Panc1 (cell line): ENCODE data around the gene RANBP1. TPM values are rescaled to one million over a fixed set of nuclear protein-coding genes. Genes with fewer than 3 reads are reported as not detected.

Experiments
- ATAC-seq: fragments of 200-7000 bp; cut with Tn5 transposase; 2 replicates; pipeline ENCODE4 v1.9.1; 2020; ENCODE audit warnings: mild to moderate bottlenecking, moderate library complexity
- BruUV-seq: library from RNA; stranded (reverse); fragments of 400-500 nt; replicated peaks from 2 replicates; lab custom pipeline; 2021; lab: Mats Ljungman, UMichigan
- CTCF ChIA-PET: fragments of 300-600 bp; sonication (Branson Sonifier 250); formaldehyde crosslinking; loops from one replicate; lab custom pipeline; 2022; ENCODE audit warnings: antibody characterized with exemption; lab: Charles Lee
- POLR2A ChIA-PET: fragments of 300-600 bp; sonication (Branson Sonifier 250); formaldehyde crosslinking; loops from one replicate; lab custom pipeline; 2022; ENCODE audit warnings: antibody characterized with exemption; lab: Charles Lee
- DNase-seq: peaks from one replicate; pipeline ENCODE4 v3.0.0-alpha.2; 2010; ENCODE audit warnings: low read depth, low spot score
- H3K27ac ChIP-seq: 2 replicates; pipeline ENCODE4 v1.5.1; 2011; ENCODE audit warnings: mild to moderate bottlenecking, low read length, inconsistent platforms
- H3K27me3 ChIP-seq: fragments of 200-500 bp; sonication (Bioruptor generic); 2 replicates; pipeline ENCODE4 v1.6.0; 2014; ENCODE audit warnings: low read length, inconsistent platforms; ENCODE audit not compliant: control insufficient read depth, insufficient read depth
- H3K36me3 ChIP-seq: fragments of 200-500 bp; sonication (Bioruptor generic); 2 replicates; pipeline ENCODE4 v1.5.1; 2014; ENCODE audit warnings: inconsistent platforms, mild to moderate bottlenecking, low read length, moderate library complexity; ENCODE audit not compliant: control insufficient read depth, insufficient read depth
- H3K4me1 ChIP-seq: 2 replicates; pipeline ENCODE4 v1.5.1; 2011; ENCODE audit warnings: inconsistent platforms, mild to moderate bottlenecking, low read length, moderate library complexity; ENCODE audit not compliant: control insufficient read depth, insufficient read depth
- H3K4me3 ChIP-seq, 2 experiments: 2 replicates each; pipeline ENCODE4 v1.5.1; 2011 to 2012; ENCODE audit warnings: low read depth in 2 of 2, low read length in 2 of 2, mild to moderate bottlenecking in 2 of 2, inconsistent platforms in 1 of 2, moderate library complexity in 1 of 2
- H3K9me3 ChIP-seq: fragments of 200-500 bp; sonication (Bioruptor generic); 2 replicates; pipeline ENCODE4 v1.5.1; 2014; ENCODE audit warnings: low read depth, mild to moderate bottlenecking, inconsistent platforms, low read length, moderate library complexity; ENCODE audit not compliant: control insufficient read depth, insufficient read depth
- CTCF ChIP-seq: fragments of 450-650 bp; IDR thresholded peaks from 2 replicates; pipeline ENCODE4 v1.5.1; 2017; ENCODE audit warnings: mild to moderate bottlenecking
- POLR2AphosphoS5 ChIP-seq: IDR thresholded peaks from 2 replicates; pipeline ENCODE4 v1.6.1; 2012; ENCODE audit warnings: mild to moderate bottlenecking, low read depth, low read length, moderate library complexity
- SIN3A ChIP-seq: IDR thresholded peaks from 2 replicates; pipeline ENCODE4 v1.6.1; 2012; ENCODE audit warnings: low read depth, mild to moderate bottlenecking, low read length, moderate library complexity, borderline replicate concordance; ENCODE audit not compliant: insufficient read depth
- TCF7L2 ChIP-seq: IDR thresholded peaks from 2 replicates; pipeline ENCODE4 v1.6.1; 2011; ENCODE audit warnings: mild to moderate bottlenecking, low read depth, low read length, inconsistent platforms
- in situ Hi-C: cut with HindIII; loops from 2 replicates; pipeline ENCODE4 v1.10.0; 2016; ENCODE audit warnings: low sequenced_read_pairs, low pct_unique_long_range_greater_than_20kb
- intact Hi-C: fragments of 100-400 bp; cut with micrococcal nuclease; formaldehyde crosslinking; loops from one replicate; pipeline ENCODE4 v1.10.0; 2022; ENCODE audit not compliant: unreplicated experiment
- total RNA-seq: library from RNA; stranded (reverse); gene quantifications from one replicate; pipeline ENCODE4 v1.2.1, GENCODE V29; 2021; ENCODE audit not compliant: unreplicated experiment
- TF ChIP-seq, protein P1 (sequence below), 2 experiments: IDR thresholded peaks; 2 replicates each; pipeline ENCODE4 v1.6.1; 2011 to 2012; ENCODE audit warnings: low read depth in 2 of 2, control low read depth in 1 of 2, low read length in 1 of 2, mild to moderate bottlenecking in 1 of 2, moderate library complexity in 1 of 2; ENCODE audit not compliant: insufficient read depth in 1 of 2

RANBP1 gene
- total RNA-seq, 1 experiment from 2014 or later = 232 TPM

- CTCF ChIA-PET = no interaction called here
- H3K36me3 ChIP-seq = peaks cover 13% of the 10 kb centered on the region
- 0 out of 2 replicates have a peak, but pooled peaks have one; percentile 20 for ATAC-seq
- in situ Hi-C loops = no loop called here
- BruUV-seq = no TSS peak
- TF ChIP-seq SIN3A (no peak), CTCF (no peak), POLR2AphosphoS5 (no peak), TCF7L2 (no peak)
- TF ChIP-seq, protein P1, sequence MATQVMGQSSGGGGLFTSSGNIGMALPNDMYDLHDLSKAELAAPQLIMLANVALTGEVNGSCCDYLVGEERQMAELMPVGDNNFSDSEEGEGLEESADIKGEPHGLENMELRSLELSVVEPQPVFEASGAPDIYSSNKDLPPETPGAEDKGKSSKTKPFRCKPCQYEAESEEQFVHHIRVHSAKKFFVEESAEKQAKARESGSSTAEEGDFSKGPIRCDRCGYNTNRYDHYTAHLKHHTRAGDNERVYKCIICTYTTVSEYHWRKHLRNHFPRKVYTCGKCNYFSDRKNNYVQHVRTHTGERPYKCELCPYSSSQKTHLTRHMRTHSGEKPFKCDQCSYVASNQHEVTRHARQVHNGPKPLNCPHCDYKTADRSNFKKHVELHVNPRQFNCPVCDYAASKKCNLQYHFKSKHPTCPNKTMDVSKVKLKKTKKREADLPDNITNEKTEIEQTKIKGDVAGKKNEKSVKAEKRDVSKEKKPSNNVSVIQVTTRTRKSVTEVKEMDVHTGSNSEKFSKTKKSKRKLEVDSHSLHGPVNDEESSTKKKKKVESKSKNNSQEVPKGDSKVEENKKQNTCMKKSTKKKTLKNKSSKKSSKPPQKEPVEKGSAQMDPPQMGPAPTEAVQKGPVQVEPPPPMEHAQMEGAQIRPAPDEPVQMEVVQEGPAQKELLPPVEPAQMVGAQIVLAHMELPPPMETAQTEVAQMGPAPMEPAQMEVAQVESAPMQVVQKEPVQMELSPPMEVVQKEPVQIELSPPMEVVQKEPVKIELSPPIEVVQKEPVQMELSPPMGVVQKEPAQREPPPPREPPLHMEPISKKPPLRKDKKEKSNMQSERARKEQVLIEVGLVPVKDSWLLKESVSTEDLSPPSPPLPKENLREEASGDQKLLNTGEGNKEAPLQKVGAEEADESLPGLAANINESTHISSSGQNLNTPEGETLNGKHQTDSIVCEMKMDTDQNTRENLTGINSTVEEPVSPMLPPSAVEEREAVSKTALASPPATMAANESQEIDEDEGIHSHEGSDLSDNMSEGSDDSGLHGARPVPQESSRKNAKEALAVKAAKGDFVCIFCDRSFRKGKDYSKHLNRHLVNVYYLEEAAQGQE (IDR thresholded peaks at IDR 0.05; ENCODE audit: insufficient read depth in 1 of 2, low read depth in 2 of 2, low read length in 1 of 2) = no peak
- H3K4me1 ChIP-seq = no peaks in the 10 kb centered on the region
- H3K9me3 ChIP-seq = no peaks in the 10 kb centered on the region
- no peak for DNase-seq
- intact Hi-C loops = no loop called here
- POLR2A ChIA-PET = no interaction called here
- no peak overlapping the region for H3K4me3 ChIP-seq
- H3K27ac ChIP-seq = no peak overlapping the region
- H3K27me3 ChIP-seq = no peaks in the 10 kb centered on the region
Observed at GRCh38 chr22:20091690-20092476, 24.0 kb upstream of the RANBP1 start.

- no peaks in the 10 kb centered on the region for H3K27me3 ChIP-seq
- intact Hi-C loops = no loop called here
- no TSS peak for BruUV-seq
Observed at GRCh38 chr22:20092477-20092854, 23.4 kb upstream of the RANBP1 start.

More at GRCh38 chr22:20092477-20092854, 23.4 kb upstream of the RANBP1 start:
- peaks cover 16% of the 10 kb centered on the region for H3K36me3 ChIP-seq
- TF ChIP-seq TCF7L2 (no peak), POLR2AphosphoS5 (no peak), CTCF (no peak), SIN3A (no peak)
- TF ChIP-seq, protein P1 (IDR thresholded peaks at IDR 0.05; ENCODE audit: insufficient read depth in 1 of 2, low read depth in 2 of 2, low read length in 1 of 2) = no peak
- no peaks in the 10 kb centered on the region for H3K9me3 ChIP-seq
- in situ Hi-C loops = no loop called here
- no peak for ATAC-seq
- no peaks in the 10 kb centered on the region for H3K4me1 ChIP-seq
- CTCF ChIA-PET = no interaction called here
- H3K4me3 ChIP-seq = no peak overlapping the region
- POLR2A ChIA-PET = no interaction called here
- H3K27ac ChIP-seq = no peak overlapping the region
- no peak for DNase-seq
